ENCODE measurements around the gene VKORC1L1.

VKORC1L1 gene

GRCh38 chr7:65978891-65979582 lies 106.2 kb downstream of the VKORC1L1 start:
- no peaks in the 10 kb centered on the region for H3K9me2 ChIP-seq (replicated peaks; ENCODE audit: insufficient read depth, low read length)
- H3K4me1 ChIP-seq (ENCODE audit: low read length), result 0 out of 2 replicates have a peak, but pooled peaks cover 3% of the 10 kb centered on the region
- no peak for DNase-seq
- peaks cover 37% of the 10 kb centered on the region for H3K79me2 ChIP-seq (ENCODE audit: low read length)
- no peak overlapping the region for H3K4me2 ChIP-seq (ENCODE audit: low read depth, low read length)
- no peak overlapping the region for H2AFZ ChIP-seq (ENCODE audit: low read length)
- 0 out of 2 replicates have a peak, but pooled peaks cover 3% of the 10 kb centered on the region for H3K36me3 ChIP-seq (replicated peaks; ENCODE audit: insufficient read depth, low read length)
- H3F3A ChIP-seq (ENCODE audit: insufficient read depth, low read length), result no peaks in the 10 kb centered on the region
- H3K9me3 ChIP-seq (replicated peaks; ENCODE audit: insufficient read depth, low read length), result no peaks in the 10 kb centered on the region
- H3K27me3 ChIP-seq (replicated peaks; ENCODE audit: insufficient read depth, low read length), result no peaks in the 10 kb centered on the region
- no peak for TF ChIP-seq EZH2 (optimal IDR thresholded peaks at IDR 0.05; ENCODE audit: low read depth, low read length)
- no peak for TF ChIP-seq EZH2phosphoT487 (IDR thresholded peaks at IDR 0.05; ENCODE audit: low read length)
- TF ChIP-seq, protein P1, sequence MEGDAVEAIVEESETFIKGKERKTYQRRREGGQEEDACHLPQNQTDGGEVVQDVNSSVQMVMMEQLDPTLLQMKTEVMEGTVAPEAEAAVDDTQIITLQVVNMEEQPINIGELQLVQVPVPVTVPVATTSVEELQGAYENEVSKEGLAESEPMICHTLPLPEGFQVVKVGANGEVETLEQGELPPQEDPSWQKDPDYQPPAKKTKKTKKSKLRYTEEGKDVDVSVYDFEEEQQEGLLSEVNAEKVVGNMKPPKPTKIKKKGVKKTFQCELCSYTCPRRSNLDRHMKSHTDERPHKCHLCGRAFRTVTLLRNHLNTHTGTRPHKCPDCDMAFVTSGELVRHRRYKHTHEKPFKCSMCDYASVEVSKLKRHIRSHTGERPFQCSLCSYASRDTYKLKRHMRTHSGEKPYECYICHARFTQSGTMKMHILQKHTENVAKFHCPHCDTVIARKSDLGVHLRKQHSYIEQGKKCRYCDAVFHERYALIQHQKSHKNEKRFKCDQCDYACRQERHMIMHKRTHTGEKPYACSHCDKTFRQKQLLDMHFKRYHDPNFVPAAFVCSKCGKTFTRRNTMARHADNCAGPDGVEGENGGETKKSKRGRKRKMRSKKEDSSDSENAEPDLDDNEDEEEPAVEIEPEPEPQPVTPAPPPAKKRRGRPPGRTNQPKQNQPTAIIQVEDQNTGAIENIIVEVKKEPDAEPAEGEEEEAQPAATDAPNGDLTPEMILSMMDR (IDR thresholded peaks at IDR 0.05; ENCODE audit: low read length), result no peak
- H3K9ac ChIP-seq (ENCODE audit: low read length), result no peak overlapping the region
- peaks cover 4% of the 10 kb centered on the region; the same call in 1 of the 2 replicates for H4K20me1 ChIP-seq (ENCODE audit: insufficient read depth, low read length)
- H3K4me3 ChIP-seq (ENCODE audit: low read length), result no peak overlapping the region
- H3K27ac ChIP-seq (ENCODE audit: low read length), result no peak overlapping the region

- Histone ChIP-seq H3K9ac (ENCODE audit: low read length) (no peak overlapping the region), H3F3A (ENCODE audit: insufficient read depth, low read length) (no peaks in the 10 kb centered on the region), H3K79me2 (ENCODE audit: low read length) (peaks cover 37% of the 10 kb centered on the region), H3K9me3 (replicated peaks; ENCODE audit: insufficient read depth, low read length) (no peaks in the 10 kb centered on the region), H3K36me3 (replicated peaks; ENCODE audit: insufficient read depth, low read length) (no peaks in the 10 kb centered on the region), H3K27me3 (replicated peaks; ENCODE audit: insufficient read depth, low read length) (no peaks in the 10 kb centered on the region), H4K20me1 (ENCODE audit: insufficient read depth, low read length) (peaks cover 4% of the 10 kb centered on the region; the same call in 1 of the 2 replicates), H3K4me2 (ENCODE audit: low read depth, low read length) (0 out of 2 replicates have a peak overlapping the region, but pooled peaks have one; percentile 86), H3K9me2 (replicated peaks; ENCODE audit: insufficient read depth, low read length) (no peaks in the 10 kb centered on the region), H3K4me1 (ENCODE audit: low read length) (0 out of 2 replicates have a peak, but pooled peaks cover 3% of the 10 kb centered on the region), H2AFZ (ENCODE audit: low read length) (no peak overlapping the region), H3K4me3 (ENCODE audit: low read length) (no peak overlapping the region), H3K27ac (ENCODE audit: low read length) (no peak overlapping the region)
- TF ChIP-seq, protein P1 (IDR thresholded peaks at IDR 0.05; ENCODE audit: low read length), result no peak
- TF ChIP-seq EZH2phosphoT487 (IDR thresholded peaks at IDR 0.05; ENCODE audit: low read length), result no peak
- no peak for TF ChIP-seq EZH2 (optimal IDR thresholded peaks at IDR 0.05; ENCODE audit: low read depth, low read length)
- no peak for DNase-seq
These were observed 107.0 kb downstream of the VKORC1L1 start for GRCh38 chr7:65979583-65980477.

GRCh38 chr7:65980478-65981250 lies 107.8 kb downstream of the VKORC1L1 start:
- Histone ChIP-seq H3K79me2 (ENCODE audit: low read length) (peaks cover 37% of the 10 kb centered on the region), H3K9ac (ENCODE audit: low read length) (peak overlapping the region; percentile 96; the same call in 1 of the 2 replicates), H3F3A (ENCODE audit: insufficient read depth, low read length) (no peaks in the 10 kb centered on the region), H3K9me2 (replicated peaks; ENCODE audit: insufficient read depth, low read length) (no peaks in the 10 kb centered on the region), H3K27me3 (replicated peaks; ENCODE audit: insufficient read depth, low read length) (no peaks in the 10 kb centered on the region), H3K4me1 (ENCODE audit: low read length) (0 out of 2 replicates have a peak, but pooled peaks cover 3% of the 10 kb centered on the region), H3K9me3 (replicated peaks; ENCODE audit: insufficient read depth, low read length) (no peaks in the 10 kb centered on the region), H3K27ac (ENCODE audit: low read length) (peak overlapping the region; percentile 10; the same call in 1 of the 2 replicates), H3K4me2 (ENCODE audit: low read depth, low read length) (peak overlapping the region; percentile 86; the same call in 1 of the 2 replicates), H3K36me3 (replicated peaks; ENCODE audit: insufficient read depth, low read length) (no peaks in the 10 kb centered on the region), H2AFZ (ENCODE audit: low read length) (no peak overlapping the region), H4K20me1 (ENCODE audit: insufficient read depth, low read length) (peaks cover 4% of the 10 kb centered on the region; the same call in 1 of the 2 replicates), H3K4me3 (ENCODE audit: low read length) (peak overlapping the region; percentile 93)
- DNase-seq, result peak; percentile 72
- no peak for TF ChIP-seq EZH2 (optimal IDR thresholded peaks at IDR 0.05; ENCODE audit: low read depth, low read length)
- no peak for TF ChIP-seq EZH2phosphoT487 (IDR thresholded peaks at IDR 0.05; ENCODE audit: low read length)
- TF ChIP-seq, protein P1 (IDR thresholded peaks at IDR 0.05; ENCODE audit: low read length), result no peak

All from MM.1S (cell line).